Suppressor macrophage treated with lipopolysaccharide for 1 hour (primary cell): ENCODE results near the gene HES6.
A peak's percentile ranks its signal among the peaks of the same experiment; 100 is the strongest.

Source experiments
- DNase-seq, 3 donors: peaks; one replicate each; pipeline ENCODE4 v3.0.0-alpha.2; 2020 to 2022

Gene HES6

DNA sequence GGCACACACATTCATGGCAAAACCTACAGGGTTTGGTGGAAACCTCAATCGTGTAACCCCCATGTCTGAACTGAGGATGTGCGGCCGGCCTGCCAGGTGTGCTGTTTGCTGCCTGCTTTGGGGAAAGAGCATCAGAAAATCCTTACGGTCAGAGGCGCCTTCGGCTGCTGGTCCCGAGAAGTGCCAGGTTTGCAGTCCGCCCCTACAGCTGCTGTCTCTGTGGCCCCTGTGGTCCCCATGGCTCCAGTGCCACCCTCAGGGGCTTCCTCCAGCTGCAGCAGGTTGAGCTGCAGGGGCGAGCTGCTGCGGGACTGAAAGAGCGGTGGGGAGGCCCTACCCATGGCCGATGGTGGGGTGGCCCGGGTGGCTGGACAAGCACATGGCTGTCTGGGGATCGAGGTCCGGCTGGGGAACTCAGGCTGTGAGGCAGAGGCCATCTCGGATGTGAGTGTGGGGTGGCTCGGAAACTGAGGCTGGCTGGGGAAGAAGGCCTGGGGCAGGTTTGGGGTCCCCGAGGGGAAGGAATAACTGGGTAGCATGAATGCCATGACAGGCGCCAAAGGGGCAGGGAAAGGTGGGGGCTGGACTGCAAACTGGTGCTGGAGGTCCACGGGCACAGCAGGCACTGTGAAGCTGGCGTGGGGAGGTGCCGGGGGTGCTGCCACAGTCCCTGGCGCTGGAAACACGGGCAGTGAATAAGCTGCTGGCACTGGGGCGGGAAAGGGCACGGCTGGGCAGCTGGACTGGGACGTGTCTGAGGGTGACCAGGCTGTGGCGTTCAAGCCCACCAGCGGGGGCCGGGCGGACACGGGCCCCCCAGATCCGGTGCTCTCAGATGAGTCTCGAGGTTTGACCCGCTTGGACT, 13.2 kb upstream of the HES6 start:
- no peak for DNase-seq

DNA sequence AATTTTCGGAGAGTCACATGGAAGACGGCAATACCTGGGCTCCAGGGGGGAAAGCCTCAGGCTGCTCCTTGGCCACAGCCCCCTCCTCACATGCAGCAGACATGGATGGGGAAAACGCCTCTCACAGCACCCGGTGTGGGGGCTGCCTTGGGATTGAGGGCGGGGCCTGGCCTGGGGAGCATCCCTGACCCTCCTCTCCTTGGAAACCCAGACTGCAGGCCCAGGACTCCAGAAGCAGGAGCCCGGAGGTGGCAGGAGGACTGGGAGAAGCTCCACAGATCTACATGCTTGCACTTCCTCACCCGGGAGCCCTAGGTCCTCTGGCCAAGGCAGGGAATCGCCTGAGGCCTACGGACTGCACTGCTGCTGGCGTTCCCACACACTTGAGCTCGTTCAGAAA, 12.1 kb upstream of the HES6 start:
- DNase-seq, result no peak

DNA sequence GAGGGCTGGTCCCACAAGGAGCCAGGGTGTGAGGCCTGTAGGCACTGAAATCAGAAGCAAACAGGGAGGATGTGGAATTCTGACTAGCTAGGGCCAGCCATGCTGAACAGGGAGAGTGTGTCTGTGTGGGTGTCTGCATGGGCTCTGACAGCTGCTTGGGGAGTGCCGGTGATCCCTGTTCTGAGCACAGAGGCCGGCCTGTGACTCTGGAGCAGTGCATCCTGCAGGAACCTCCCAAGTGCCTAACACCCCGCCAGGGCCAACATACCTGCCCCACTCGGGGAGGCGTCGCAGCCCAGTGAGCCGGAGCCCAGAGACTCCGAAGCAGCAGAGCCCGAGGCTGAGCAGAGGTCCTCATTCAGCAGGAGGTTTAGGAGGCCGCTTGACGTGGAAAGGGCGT, 11.5 kb upstream of the HES6 start:
- DNase-seq, result no peak

DNA sequence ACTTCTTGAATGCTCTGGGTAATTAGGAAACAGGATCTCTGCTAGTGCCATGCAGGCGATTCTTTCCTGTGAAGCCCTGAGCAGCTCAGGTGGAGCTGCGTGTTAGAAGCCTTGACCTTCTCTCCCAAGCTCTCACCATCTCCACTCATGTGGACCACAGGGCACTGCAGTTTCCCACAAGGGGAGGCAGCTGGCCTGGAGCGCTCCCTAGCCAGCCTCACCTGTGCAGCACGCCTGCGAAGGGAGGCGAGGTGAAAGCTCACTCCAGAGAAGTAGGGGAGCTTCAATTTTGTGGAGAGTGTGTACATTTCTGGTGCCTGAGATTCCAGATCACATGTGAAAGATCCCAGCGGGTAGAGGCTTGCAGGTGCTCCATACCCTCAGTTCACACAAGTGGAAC, 11.1 kb upstream of the HES6 start:
- DNase-seq, result no peak

DNA sequence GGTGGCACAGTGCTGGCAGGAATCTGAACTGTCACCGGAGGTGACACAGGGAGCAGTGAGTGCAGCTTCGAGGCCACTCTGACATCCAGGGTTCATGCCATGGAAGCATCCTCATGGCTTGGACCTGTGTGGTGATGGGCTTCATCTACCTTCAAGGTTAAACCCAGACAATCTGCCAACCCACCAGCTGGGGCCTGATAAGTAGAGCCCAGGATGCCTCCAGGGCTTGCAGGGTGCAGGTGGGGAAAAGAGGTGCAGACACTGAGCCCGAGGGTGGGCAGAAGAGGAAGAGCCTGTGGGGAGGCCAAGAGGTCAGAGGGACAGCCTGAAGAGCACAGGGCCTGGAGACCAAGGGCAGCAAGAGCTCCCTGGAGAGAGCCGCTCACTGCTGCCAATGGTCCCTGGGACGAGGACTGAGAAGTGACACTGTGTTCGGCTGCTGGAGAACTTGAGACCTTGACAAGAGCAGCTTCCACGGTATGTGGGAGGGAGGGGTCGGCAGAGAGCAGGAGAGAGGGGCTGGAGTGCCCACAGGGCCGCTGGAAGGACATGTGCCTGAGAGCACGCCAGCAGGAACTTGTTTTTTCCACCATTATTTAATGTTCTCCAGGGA, 8.1 kb upstream of the HES6 start:
- DNase-seq, result no peak

DNA sequence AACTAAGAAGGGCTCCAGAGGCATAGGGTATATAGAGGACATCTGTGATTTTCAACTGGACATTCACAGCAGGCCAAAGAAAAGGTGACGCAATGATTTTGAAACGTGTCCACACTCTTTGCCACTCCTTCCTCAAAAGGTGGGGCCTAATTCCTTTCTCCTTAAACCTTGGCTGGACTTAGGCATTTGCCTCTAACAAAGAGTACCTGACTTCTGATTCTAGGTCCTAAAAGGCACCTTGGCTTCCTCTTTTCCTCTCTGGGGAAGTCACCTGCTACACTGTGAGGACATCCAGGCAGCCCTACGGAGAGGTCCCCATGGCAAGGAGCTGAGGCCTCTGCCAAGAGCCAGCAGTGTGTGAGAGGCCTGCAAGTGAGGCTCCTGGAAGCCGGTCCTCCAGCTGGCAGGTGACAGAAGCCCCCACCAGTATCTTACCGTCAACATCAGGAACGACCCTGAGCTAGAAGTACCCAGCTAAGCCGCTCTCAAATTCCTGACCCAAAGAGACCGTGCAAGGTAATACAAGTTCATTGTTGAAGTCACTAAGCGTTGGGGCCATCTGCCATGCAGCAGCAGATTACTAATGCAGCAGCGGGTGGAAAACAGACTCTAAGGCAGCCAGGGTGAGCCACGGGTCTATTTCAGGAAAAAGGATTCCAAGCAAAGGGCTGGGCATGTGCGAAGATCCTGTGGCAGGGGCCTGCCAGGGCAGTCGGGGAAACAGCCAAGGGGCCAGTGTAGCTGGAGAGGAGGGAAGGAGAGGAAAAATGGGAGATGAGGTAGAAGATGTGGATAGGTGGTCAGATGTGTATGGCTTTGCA, 7.4 kb upstream of the HES6 start:
- no peak for DNase-seq

DNA sequence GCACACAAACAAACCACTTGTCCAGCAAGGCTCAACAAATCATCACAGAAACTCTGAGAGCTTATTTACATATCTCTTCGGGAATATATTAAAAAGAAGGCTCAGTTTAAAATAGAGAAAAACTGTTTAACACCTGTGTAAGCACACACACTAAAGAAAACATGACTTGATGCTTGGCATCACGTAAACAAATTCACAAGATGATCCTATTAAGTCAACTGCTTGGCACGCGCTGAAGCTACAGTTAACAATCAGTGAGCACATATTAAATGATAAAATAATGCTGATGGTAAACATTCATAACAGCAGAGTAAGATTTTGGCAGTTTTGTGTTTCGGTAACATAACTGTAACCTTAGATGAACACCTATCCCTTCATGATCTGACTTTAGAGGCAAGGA, 4.3 kb upstream of the HES6 start:
- DNase-seq, result no peak

DNA sequence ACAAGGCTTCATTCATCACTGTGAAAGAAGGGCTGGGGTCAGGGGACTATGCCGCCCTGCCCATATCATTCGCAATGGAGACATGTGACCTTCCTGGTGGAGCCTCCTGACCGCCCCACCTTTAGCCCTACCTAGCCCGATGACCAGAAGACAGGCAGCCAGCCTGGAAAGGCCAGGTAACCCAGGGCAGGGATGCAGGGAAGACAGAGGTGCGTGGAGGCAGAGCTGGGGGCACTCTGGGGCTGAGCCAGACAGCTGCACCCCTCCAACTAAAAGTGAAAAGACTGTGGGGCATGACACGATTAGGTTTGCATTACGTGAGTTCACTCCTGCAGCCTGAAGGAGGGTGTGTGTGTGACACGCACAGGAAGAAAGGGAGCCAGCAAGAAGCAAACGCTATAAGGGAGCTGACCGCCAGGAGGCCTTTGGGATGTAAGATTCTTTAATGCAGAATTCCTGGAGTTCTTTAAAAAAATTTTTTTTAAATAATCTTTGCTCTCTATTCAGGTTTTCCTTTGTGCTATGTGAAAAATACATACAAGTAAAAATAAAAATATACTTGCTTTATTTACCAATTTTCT, 3.7 kb upstream of the HES6 start:
- no peak for DNase-seq

DNA sequence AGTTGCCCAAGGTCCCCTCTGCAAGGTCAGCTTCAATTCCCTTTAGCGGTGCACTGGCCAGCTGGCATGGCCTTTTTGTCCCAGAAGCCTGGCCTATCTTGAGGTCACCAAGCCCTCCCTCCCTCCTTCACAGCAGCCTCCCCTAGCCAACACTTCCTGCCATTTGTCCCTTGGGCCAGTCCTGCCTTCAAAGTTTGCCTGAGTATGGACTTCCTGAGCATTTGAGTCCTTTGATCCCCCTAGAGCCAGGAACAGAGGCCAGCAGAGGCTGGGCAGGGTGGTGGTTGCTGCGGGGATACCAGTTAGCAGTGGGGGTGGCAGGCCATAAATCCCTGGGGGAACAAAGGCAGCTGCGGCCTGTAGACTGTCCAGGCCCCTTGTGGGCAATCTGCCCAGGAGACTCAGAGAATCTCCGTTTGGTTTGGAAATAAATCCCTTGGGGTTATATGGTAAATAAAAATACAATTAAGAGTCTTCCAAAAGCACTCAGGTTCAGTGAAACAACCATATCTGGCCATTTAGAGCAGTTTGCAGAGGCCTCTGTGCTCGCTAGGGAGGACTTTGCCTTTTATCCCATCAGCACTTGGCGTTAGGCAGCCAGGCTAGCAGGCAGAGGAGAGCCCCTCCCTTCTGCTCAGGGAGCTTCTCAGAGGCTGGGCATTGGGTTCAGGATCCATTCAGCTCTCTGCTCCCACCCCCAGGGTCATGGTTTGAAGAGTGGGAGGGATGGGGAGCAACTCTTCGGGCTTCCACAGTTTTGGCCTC, 3.1 kb upstream of the HES6 start:
- DNase-seq, result no peak

DNA sequence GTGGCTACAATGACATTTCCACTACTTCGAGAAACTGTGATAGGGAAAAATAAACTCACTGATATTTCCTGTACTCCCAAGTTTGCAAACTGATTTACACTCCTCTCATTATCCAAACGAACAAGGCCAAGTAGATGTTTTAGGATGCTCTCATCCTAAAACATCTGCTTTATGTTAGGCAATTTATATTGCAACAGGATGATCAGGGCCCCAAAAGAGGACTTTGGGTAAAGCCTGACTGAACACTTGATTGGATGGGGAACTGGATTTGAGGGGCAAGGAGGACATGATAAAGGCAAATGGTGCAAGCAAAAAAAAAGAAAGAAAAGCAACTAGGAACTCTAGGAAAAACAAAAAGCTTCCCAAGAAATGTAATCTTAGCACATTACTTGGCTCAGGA, 2.1 kb upstream of the HES6 start:
- DNase-seq, result no peak

DNA sequence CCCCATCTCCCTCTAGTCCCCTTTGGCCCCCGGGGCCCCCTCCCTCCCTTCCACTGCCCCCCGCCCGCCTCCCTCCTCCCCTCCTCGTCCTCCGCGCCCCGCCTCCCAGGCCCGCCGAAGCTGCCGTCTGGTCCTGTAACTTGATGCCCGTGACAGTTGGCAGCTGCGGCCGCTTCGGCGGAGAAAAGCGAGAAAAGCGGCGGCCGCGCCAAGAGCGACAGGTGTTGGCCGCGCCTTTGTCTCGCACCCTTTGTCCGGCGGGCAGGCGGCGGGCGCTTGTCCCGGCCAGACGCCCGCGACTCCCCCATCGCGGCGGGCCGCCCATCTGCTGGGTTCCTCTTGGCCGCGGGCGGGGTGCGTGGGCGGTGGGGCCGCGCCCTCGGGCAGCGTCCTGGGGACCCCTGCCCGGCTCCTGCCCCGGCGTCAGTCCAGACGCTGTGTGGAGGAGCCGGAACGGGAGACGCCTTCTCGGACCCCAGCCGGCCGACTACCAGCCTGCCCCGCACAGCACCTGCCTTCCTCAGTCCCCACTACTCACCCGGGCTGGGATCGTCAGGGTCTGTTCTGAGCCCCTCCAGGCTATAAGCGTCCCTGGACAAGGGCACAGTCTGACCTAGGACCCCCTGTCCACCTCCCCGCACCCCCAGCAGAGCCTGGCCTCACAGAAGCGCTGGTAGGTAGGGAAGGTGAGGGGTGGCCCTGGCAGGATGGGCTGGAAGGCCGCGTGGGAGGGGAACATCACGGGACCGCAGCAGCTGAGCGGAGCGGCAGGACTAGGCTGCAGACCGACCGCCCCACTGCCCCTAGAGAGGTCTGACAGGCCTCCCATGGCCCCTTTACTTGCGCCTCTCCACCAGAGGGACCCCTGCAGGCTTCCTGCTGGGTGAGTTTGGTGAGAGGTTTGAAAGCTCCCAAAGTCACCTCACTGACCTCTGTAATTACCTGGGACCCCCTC, 1.2 kb upstream of the HES6 start:
- peak in 1 of 3 donors; percentile 32 for DNase-seq

DNA sequence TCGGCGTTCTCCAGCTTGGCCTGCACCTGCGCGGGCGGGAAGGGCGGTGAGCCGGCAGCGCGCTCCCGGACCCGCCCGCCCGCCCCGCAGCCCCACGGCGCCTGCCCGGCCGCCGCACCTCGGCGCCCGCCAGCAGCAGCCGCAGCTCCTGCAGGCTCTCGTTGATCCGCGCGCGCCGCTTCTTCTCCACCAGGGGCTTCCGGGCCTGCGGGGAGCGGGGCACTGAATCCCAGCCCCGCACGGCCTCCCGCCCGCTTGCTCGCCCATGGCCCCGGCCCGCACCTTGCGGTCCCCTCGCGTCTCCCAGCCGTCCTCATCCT, 335 bp downstream of the HES6 start:
- peak in 2 of 3 donors; percentile 28 to 56 for DNase-seq

DNA sequence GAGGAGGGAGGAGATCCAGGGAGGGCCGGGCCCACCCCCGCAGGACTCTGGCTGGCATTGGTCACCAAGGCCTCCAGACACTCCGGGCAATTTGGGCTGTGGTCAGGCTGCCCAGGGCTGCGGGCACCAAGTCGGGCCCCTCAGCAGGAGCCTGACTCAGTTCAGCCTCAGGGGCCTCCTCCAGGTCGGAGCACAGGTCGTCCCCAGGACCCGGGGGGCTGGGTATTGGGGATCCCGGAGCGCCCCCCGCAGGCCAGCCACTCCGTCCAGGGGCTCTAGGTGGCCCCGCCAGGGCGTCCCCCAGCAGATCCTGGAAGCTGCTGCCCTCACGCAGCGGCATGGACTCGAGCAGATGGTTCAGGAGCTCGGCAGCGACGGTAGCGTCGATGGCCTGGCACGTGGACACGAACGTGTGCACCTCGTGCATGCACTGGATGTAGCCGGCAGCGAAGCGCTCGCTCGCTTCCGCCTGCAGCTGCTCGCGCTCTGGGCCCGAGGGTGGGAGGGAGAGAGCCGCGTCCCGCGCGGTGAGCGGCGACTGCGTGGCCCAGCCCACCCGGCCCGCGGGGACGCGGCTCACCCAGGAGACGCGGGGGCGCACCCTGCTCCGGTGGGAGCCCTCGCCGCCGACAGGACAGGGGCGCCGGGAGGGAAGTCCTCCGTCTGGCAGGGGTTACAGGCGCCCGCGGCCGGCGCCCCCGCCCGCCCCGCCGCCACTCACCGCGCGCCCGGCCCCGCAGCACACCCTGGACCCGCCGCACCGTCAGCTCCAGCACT, 884 bp downstream of the HES6 start:
- DNase-seq, result peak; percentile 37 to 61 (median 49)

DNA sequence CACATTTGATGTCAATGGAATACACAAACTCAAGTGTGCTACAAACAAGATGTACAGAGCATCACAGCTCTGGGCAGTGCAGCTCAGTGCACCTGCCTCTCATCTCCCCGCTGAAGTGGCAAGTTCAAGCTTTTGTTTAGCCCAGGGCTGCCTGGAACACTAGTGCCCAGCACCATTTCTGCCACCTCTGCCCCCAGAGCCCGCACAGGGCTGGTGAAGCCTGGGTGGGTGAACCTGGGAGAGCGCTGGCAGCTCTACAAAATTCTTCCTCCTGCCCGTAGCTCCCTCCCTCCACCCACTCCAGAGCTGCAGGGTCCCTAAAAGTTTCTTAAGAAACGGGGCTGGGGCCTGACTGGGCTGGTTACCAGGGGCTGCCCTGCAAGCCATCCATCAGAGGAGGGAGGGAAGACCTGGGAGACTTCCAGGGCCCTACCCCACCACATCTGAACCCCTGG, 1.5 kb downstream of the HES6 start:
- DNase-seq, result no peak

DNA sequence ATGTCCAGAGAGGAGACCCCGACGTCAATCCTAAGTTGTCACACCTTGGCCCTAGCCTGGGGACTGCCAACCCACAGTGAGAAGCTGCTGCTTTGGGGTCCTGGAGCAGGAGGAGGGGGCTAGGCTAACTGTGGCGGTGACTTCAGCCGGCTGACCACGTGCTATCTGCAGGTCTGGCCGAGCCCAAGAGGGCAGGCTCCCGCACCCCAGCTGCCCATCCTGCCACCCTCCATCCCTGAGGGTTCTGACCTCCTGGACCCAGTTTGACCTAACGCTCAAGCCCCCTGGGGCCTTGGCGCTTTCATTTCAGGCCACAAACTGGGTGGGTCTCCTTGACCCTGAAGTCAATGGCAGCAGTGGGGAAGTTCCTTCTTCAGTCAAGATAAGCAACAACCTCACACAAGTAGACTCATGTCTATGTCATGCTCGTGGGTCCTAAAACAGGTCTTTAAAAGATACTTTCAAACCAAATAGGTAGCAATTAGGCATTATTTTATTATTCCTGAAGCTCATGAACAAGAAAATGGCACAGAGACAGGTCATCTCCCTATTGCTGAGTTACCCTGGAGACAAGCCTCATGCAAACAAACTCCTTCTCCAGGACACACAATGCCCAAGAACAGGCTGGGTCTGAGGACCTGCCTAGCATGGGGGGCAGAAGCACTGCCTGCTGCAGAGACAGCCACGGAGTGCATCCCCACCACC, 2.3 kb downstream of the HES6 start:
- peak in 1 of 3 donors; percentile 9 for DNase-seq

DNA sequence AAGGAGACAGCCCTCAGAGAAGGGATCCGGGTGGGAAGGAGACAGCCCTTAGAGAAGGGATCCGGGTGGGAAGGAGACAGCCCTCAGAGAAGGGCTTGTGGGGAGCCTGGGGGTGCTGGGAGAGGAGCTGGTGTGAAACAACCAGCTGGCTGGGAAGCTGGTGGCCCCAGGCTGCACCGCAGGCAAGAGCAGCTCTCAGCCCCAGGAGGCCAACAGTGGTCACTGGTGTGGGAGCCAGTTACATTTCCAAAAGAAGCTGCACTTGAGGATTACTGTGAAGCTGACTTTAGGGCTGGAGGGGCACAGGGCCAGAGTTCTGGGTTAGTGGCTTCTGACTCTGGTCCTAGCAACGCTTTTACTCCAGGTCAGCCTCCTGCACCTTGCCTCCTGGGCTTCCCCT, 3.3 kb downstream of the HES6 start:
- DNase-seq, result no peak

DNA sequence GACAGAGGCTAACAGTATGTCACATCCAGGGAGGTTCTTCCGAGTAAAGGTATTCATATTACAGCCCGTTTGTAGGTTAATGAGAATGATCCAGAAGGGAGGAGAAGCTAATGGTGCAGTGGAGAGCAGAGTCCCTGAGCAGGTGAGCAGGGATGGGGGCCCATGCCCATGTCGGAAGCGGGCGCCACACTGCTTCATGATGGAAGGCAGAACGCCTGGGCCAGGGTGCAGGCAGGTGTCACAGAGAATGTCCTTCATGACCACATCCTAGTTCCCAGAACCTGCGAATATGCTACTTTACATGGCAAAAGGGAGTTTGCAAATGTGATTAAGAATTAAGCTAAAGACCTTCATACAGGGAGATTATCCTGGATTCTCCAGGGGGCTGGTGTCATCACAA, 4.0 kb downstream of the HES6 start:
- DNase-seq, result no peak

DNA sequence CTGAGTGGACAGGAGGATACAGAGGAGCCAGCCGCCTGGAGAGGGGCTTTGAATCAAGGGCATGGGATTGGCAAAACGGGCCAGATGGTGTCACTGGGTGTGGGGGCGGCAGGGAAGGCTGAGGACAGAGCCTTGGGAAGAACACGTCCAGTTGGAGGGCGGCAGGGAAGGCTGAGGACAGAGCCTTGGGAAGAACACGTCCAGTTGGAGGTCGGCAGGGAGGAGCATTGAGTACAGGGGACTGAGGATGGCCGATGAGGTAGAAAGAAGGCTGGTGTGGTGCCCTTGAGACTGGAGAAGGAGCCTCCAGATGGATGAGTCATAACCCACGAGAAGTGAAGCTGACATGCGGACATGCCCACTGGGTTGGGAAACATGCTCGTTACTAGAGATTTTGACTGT, 4.5 kb downstream of the HES6 start:
- peak; percentile 88 to 90 (median 89) for DNase-seq

DNA sequence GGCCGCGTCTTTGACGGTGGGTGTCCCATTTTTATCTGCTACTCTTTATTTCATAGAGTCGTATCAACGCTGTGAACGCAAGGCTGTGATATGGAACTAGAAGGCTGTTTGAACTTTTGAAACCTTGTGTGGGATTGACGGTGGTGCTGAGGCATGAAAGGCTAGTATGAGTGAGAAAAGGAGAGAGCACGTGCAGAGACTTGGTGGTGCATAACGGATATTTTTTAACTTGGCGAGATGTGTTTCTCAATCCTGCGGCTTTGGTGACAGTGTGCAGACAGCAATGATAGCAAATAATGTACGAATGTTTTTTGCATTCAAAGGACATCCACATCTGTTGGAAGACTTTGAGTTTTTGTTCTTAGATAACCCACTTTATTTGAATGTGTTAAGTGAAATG, 6.2 kb downstream of the HES6 start:
- DNase-seq, result no peak

DNA sequence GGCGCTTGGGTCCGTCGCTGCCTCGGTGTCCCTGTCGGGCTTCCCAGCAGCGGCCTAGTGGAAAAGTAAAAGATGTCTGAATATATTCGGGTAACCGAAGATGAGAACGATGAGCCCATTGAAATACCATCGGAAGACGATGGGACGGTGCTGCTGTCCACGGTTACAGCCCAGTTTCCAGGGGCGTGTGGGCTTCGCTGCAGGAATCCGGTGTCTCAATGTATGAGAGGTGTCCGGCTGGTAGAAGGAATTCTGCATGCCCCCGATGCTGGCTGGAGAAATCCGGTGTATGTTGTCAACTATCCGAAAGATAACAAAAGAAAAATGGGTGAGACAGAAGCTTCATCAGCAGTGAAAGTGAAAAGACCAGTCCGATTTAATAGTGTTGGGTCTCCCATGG, 8.0 kb downstream of the HES6 start:
- no peak for DNase-seq
